ENCODE results near the gene PPP1R3F.

PPP1R3F gene

DNA sequence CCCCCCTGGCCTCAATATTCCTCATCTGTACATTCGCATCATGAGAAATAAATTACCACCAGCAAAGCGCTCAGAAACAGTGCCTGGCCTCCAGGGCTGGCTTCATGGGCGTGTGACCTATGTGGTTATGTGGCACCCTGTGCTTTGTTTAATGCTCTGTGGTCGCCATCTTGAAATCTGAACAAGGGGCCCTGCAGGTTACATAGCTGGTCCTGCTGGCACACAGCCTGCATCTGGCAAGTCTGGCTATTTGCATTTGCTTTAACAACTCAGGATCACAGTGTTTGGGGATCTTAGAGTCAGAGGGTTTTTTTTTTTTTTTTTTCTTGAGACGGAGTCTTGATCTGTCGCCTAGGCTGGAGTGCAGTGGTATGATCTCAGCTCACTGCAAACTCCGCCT lies 15.0 kb upstream of the PPP1R3F start:
- DNase-seq (ENCODE audit: low read depth), result no peak
- no peak for TF ChIP-seq CTCF (IDR thresholded peaks at IDR 0.05; ENCODE audit: control insufficient read depth, extremely low read depth, insufficient read depth)
- no peak overlapping the region for H3K4me3 ChIP-seq (ENCODE audit: low read depth, low read length)

- no peak for DNase-seq (ENCODE audit: low read depth)
- no peak overlapping the region for H3K4me3 ChIP-seq (ENCODE audit: low read depth, low read length)
- TF ChIP-seq CTCF (IDR thresholded peaks at IDR 0.05; ENCODE audit: control insufficient read depth, extremely low read depth, insufficient read depth), result no peak
These were observed 13.2 kb upstream of the PPP1R3F start for GRCh38 chrX:49256268-49256995.

- no peak for TF ChIP-seq CTCF (IDR thresholded peaks at IDR 0.05; ENCODE audit: control insufficient read depth, extremely low read depth, insufficient read depth)
- DNase-seq (ENCODE audit: low read depth), result no peak
- no peak overlapping the region for H3K4me3 ChIP-seq (ENCODE audit: low read depth, low read length)
These were observed 12.4 kb upstream of the PPP1R3F start for GRCh38 chrX:49257074-49257790.

- no peak for TF ChIP-seq CTCF (IDR thresholded peaks at IDR 0.05; ENCODE audit: control insufficient read depth, extremely low read depth, insufficient read depth)
- DNase-seq (ENCODE audit: low read depth), result no peak
These were observed 11.5 kb upstream of the PPP1R3F start for GRCh38 chrX:49257846-49258748.

DNA sequence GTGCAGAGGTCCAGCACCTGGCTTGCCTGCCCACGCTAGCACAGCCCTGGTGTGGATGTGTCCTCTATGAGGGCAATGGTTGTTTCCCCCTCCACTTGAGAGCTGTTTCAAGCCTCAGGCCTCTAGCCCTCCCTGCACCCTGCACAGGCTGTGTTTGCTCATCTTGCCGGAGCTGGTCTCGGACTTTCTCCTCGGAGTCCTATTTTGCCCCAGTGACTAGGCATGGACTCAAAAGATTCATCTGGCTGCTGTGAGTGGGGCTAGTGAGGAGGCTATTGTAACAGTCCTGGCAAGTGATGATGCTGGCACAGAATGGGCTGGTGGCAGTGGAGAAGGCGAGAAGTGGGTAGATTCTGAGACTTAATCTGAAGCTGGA lies 10.9 kb upstream of the PPP1R3F start:
- H3K4me3 ChIP-seq (ENCODE audit: low read depth, low read length), result no peak overlapping the region
- DNase-seq (ENCODE audit: low read depth), result no peak
- no peak for TF ChIP-seq CTCF (IDR thresholded peaks at IDR 0.05; ENCODE audit: control insufficient read depth, extremely low read depth, insufficient read depth)

More at GRCh38 chrX:49257846-49258748, 11.5 kb upstream of the PPP1R3F start:
- H3K4me3 ChIP-seq (ENCODE audit: low read depth, low read length), result no peak overlapping the region

- DNase-seq (ENCODE audit: low read depth), result no peak
- TF ChIP-seq CTCF (IDR thresholded peaks at IDR 0.05; ENCODE audit: control insufficient read depth, extremely low read depth, insufficient read depth), result no peak
- H3K4me3 ChIP-seq (ENCODE audit: low read depth, low read length), result no peak overlapping the region
These were observed 9.2 kb upstream of the PPP1R3F start for GRCh38 chrX:49260221-49260985.

All from LNCaP clone FGC (cell line).